Loucy (cell line): ENCODE results near the gene HMSD.

Source experiments
- CTCF ChIP-seq: fragments of 200-600 bp; sonication (generic); conservative IDR thresholded peaks from 2 replicates; pipeline ENCODE4 v1.5.1; 2014; ENCODE audit warnings: mild to moderate bottlenecking, antibody characterized with exemption, low read length
- EZH2phosphoT487 ChIP-seq: fragments of 200-600 bp; IDR thresholded peaks from 2 replicates; pipeline ENCODE4 v1.6.1; 2018; ENCODE audit warnings: antibody characterized with exemption, mild to moderate bottlenecking, moderate library complexity, borderline replicate concordance

DNA sequence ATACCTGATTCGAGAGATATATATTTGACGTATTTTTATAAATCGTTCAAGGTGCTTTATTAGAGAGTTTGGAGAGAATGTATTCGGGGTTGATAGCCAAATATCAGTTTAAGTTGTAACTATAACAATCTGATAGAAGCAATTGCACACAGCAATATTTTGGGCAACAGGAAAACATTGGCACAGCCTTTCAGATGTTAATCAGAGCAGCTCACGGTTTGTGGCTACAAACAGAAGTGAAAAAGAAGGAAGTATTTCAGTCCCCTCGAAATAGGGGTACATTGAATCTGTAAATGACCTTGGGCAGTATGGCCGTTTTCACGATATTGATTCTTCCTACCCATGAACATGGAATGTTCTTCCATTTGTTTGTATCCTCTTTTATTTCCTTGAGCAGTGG lies 20.8 kb upstream of the HMSD start:
- TF ChIP-seq CTCF, result no peak
- no peak for TF ChIP-seq EZH2phosphoT487
